Central memory CD8-positive, alpha-beta T cell (primary cell): ENCODE measurements around the gene MSI1.

Source experiments
- ATAC-seq: fragments of 150-1000 bp; cut with Tn5 transposase; replicated peaks from 2 replicates; pipeline ENCODE4 v1.10.0; 2022; ENCODE audit warnings: mild to moderate bottlenecking, moderate FRiP score, moderate number of reproducible peaks; ENCODE audit not compliant: poor library complexity, severe bottlenecking; ENCODE audit errors: extremely low read depth
- DNase-seq, 2 donors: peaks; one replicate each; pipeline ENCODE4 v3.0.0; 2021; ENCODE audit warnings: low spot score in 2 of 2
- H3K27ac Mint-ChIP-seq: one replicate; pipeline ENCODE4 v1.8.0; 2022; ENCODE audit warnings: low read depth, mild to moderate bottlenecking, moderate library complexity, mixed read lengths
- H3K27me3 Mint-ChIP-seq: one replicate; pipeline ENCODE4 v1.8.0; 2022; ENCODE audit warnings: mixed read lengths
- H3K36me3 Mint-ChIP-seq: one replicate; pipeline ENCODE4 v1.8.0; 2022; ENCODE audit warnings: mild to moderate bottlenecking, moderate library complexity, mixed read lengths; ENCODE audit not compliant: insufficient read depth
- H3K4me1 Mint-ChIP-seq: one replicate; pipeline ENCODE4 v1.8.0; 2022; ENCODE audit warnings: mixed read lengths
- H3K4me3 Mint-ChIP-seq: one replicate; pipeline ENCODE4 v1.8.0; 2022; ENCODE audit warnings: mild to moderate bottlenecking, moderate library complexity, mixed read lengths
- H3K9me3 Mint-ChIP-seq: one replicate; pipeline ENCODE4 v1.8.0; 2022; ENCODE audit warnings: mixed read lengths

MSI1 gene

GRCh38 chr12:120397824-120398540, 29.0 kb upstream of the MSI1 start:
- Mint-ChIP-seq H3K27ac (no peak overlapping the region), H3K36me3 (peaks cover 2% of the 10 kb centered on the region), H3K9me3 (no peaks in the 10 kb centered on the region), H3K27me3 (peaks cover 67% of the 10 kb centered on the region), H3K4me3 (no peak overlapping the region), H3K4me1 (no peaks in the 10 kb centered on the region)
- ATAC-seq (no peak), DNase-seq (no peak)

- H3K4me1 Mint-ChIP-seq: no peaks in the 10 kb centered on the region
- H3K27ac Mint-ChIP-seq: no peak overlapping the region
- no peak overlapping the region for H3K4me3 Mint-ChIP-seq
- H3K9me3 Mint-ChIP-seq: no peaks in the 10 kb centered on the region
- ATAC-seq: no peak
- peaks cover 2% of the 10 kb centered on the region for H3K36me3 Mint-ChIP-seq
- no peak for DNase-seq
- H3K27me3 Mint-ChIP-seq: peaks cover 63% of the 10 kb centered on the region
Observed at GRCh38 chr12:120394483-120395367, 25.8 kb upstream of the MSI1 start.

GRCh38 chr12:120390540-120391120, 21.7 kb upstream of the MSI1 start:
- H3K36me3 Mint-ChIP-seq: no peaks in the 10 kb centered on the region
- no peak overlapping the region for H3K27ac Mint-ChIP-seq
- H3K4me1 Mint-ChIP-seq: no peaks in the 10 kb centered on the region
- DNase-seq (no peak), ATAC-seq (no peak)
- H3K9me3 Mint-ChIP-seq: no peaks in the 10 kb centered on the region
- H3K4me3 Mint-ChIP-seq: no peak overlapping the region
- peaks cover 76% of the 10 kb centered on the region for H3K27me3 Mint-ChIP-seq

- no peak overlapping the region for H3K4me3 Mint-ChIP-seq
- no peaks in the 10 kb centered on the region for H3K9me3 Mint-ChIP-seq
- ATAC-seq (no peak), DNase-seq (no peak)
- H3K27me3 Mint-ChIP-seq: peaks cover 68% of the 10 kb centered on the region
- no peaks in the 10 kb centered on the region for H3K4me1 Mint-ChIP-seq
- no peaks in the 10 kb centered on the region for H3K36me3 Mint-ChIP-seq
- H3K27ac Mint-ChIP-seq: no peak overlapping the region
Observed at GRCh38 chr12:120388691-120389481, 19.9 kb upstream of the MSI1 start.

GRCh38 chr12:120381752-120382419, 12.9 kb upstream of the MSI1 start:
- no peak overlapping the region for H3K27ac Mint-ChIP-seq

GRCh38 chr12:120378036-120378435, 9.1 kb upstream of the MSI1 start:
- H3K27ac Mint-ChIP-seq: no peak overlapping the region
- no peaks in the 10 kb centered on the region for H3K4me1 Mint-ChIP-seq
- H3K9me3 Mint-ChIP-seq: no peaks in the 10 kb centered on the region
- no peak for DNase-seq
- peaks cover 84% of the 10 kb centered on the region for H3K27me3 Mint-ChIP-seq
- H3K4me3 Mint-ChIP-seq: no peak overlapping the region
- no peaks in the 10 kb centered on the region for H3K36me3 Mint-ChIP-seq
- ATAC-seq: no peak

More at GRCh38 chr12:120381752-120382419, 12.9 kb upstream of the MSI1 start:
- Mint-ChIP-seq H3K36me3 (no peaks in the 10 kb centered on the region), H3K4me3 (no peak overlapping the region), H3K27me3 (peaks cover 68% of the 10 kb centered on the region), H3K4me1 (no peaks in the 10 kb centered on the region), H3K9me3 (no peaks in the 10 kb centered on the region)
- no peak for DNase-seq
- ATAC-seq: no peak

GRCh38 chr12:120377611-120378010, 8.6 kb upstream of the MSI1 start:
- H3K4me3 Mint-ChIP-seq: no peak overlapping the region
- ATAC-seq: no peak
- H3K36me3 Mint-ChIP-seq: no peaks in the 10 kb centered on the region
- peaks cover 89% of the 10 kb centered on the region for H3K27me3 Mint-ChIP-seq
- no peaks in the 10 kb centered on the region for H3K4me1 Mint-ChIP-seq
- no peak for DNase-seq
- H3K9me3 Mint-ChIP-seq: no peaks in the 10 kb centered on the region
- H3K27ac Mint-ChIP-seq: no peak overlapping the region

GRCh38 chr12:120376934-120377572, 8.1 kb upstream of the MSI1 start:
- Mint-ChIP-seq H3K27me3 (peaks cover 89% of the 10 kb centered on the region), H3K36me3 (no peaks in the 10 kb centered on the region), H3K27ac (no peak overlapping the region), H3K4me3 (no peak overlapping the region), H3K9me3 (no peaks in the 10 kb centered on the region), H3K4me1 (no peaks in the 10 kb centered on the region)
- ATAC-seq (no peak), DNase-seq (no peak)

- ATAC-seq: no peak
- no peak for DNase-seq
- Mint-ChIP-seq H3K4me1 (no peaks in the 10 kb centered on the region), H3K27me3 (peaks cover 89% of the 10 kb centered on the region), H3K27ac (no peak overlapping the region), H3K4me3 (no peak overlapping the region), H3K36me3 (no peaks in the 10 kb centered on the region), H3K9me3 (no peaks in the 10 kb centered on the region)
Observed at GRCh38 chr12:120376416-120376815, 7.5 kb upstream of the MSI1 start.

- Mint-ChIP-seq H3K4me1 (no peaks in the 10 kb centered on the region), H3K27me3 (peaks cover 89% of the 10 kb centered on the region), H3K36me3 (no peaks in the 10 kb centered on the region), H3K9me3 (no peaks in the 10 kb centered on the region), H3K27ac (no peak overlapping the region), H3K4me3 (no peak overlapping the region)
- ATAC-seq (no peak), DNase-seq (no peak)
Observed at GRCh38 chr12:120376009-120376408, 7.0 kb upstream of the MSI1 start.

GRCh38 chr12:120373683-120374082, 4.7 kb upstream of the MSI1 start:
- Mint-ChIP-seq H3K36me3 (peaks cover 3% of the 10 kb centered on the region), H3K27ac (no peak overlapping the region), H3K4me1 (peaks cover 15% of the 10 kb centered on the region), H3K27me3 (peaks cover 94% of the 10 kb centered on the region), H3K9me3 (no peaks in the 10 kb centered on the region), H3K4me3 (no peak overlapping the region)
- ATAC-seq (no peak), DNase-seq (no peak)
